B cell (primary cell): ENCODE measurements around the gene LMF2. TPM values are rescaled to one million over a fixed set of nuclear protein-coding genes. Genes with fewer than 3 reads are reported as not detected.
A peak's percentile ranks its signal among the peaks of the same experiment; 100 is the strongest.

Experiments used
- ATAC-seq: fragments of 200-7000 bp; cut with Tn5 transposase; one replicate; pipeline ENCODE4 v1.10.0; 2021; ENCODE audit warnings: low read depth, mild to moderate bottlenecking, moderate number of reproducible peaks, moderate library complexity
- CTCF ChIA-PET: fragments of 350-600 bp; sonication (Branson Sonifier 250); formaldehyde crosslinking; loops from one replicate; lab custom pipeline; 2021; ENCODE audit warnings: antibody characterized with exemption, inconsistent platforms; lab: Charles Lee
- POLR2A ChIA-PET: fragments of 350-600 bp; sonication (Branson Sonifier 250); formaldehyde crosslinking; loops from one replicate; lab custom pipeline; 2021; ENCODE audit warnings: antibody characterized with exemption; lab: Charles Lee
- DNase-seq: peaks from one replicate; pipeline ENCODE4 v3.0.0; 2013
- H2AFZ ChIP-seq: 2 replicates; pipeline ENCODE4 v1.6.1; 2012; ENCODE audit warnings: mild to moderate bottlenecking, low read depth, low read length; ENCODE audit not compliant: insufficient read depth, poor library complexity, severe bottlenecking
- H3K27ac ChIP-seq, 2 donors: 1 replicate in 1 of 2; 2 replicates in 1 of 2; pipeline ENCODE4 v1.5.1; 2012 to 2013; ENCODE audit warnings: low read length in 2 of 2, mild to moderate bottlenecking in 2 of 2, moderate library complexity in 1 of 2
- H3K27me3 ChIP-seq, 4 experiments: fragments of 200-600 bp in 1 of 4; sonication (generic) in 1 of 4; replicated peaks in 1 of 4; 1 replicate in 2 of 4; 2 replicates in 2 of 4; pipeline versions ENCODE4 v1.6.1 to v1.7.0; 2013 to 2016; ENCODE audit warnings: low read length in 3 of 4, mild to moderate bottlenecking in 2 of 4, mixed read lengths in 1 of 4, moderate library complexity in 1 of 4; ENCODE audit not compliant: insufficient read depth in 4 of 4, control insufficient read depth in 3 of 4; ENCODE audit errors: control extremely low read depth in 1 of 4
- H3K36me3 ChIP-seq, 2 experiments: replicated peaks in 1 of 2; 1 replicate in 1 of 2; 2 replicates in 1 of 2; pipeline versions ENCODE4 v1.6.1 to v1.7.1; 2013; ENCODE audit warnings: low read length in 1 of 2; ENCODE audit not compliant: insufficient read depth in 2 of 2, control insufficient read depth in 1 of 2; ENCODE audit errors: control extremely low read depth in 1 of 2, extremely low read depth in 1 of 2
- H3K4me1 ChIP-seq, 2 donors: fragments of 200-600 bp in 1 of 2; sonication (generic) in 1 of 2; 1 replicate in 1 of 2; 2 replicates in 1 of 2; pipeline versions ENCODE4 v1.5.1 to v1.6.1; 2013 to 2017; ENCODE audit warnings: low read length in 2 of 2; ENCODE audit not compliant: control insufficient read depth in 2 of 2, insufficient read depth in 2 of 2
- H3K4me2 ChIP-seq: replicated peaks from 2 replicates; pipeline ENCODE3; 2012; ENCODE audit warnings: mild to moderate bottlenecking, low read depth, low read length; ENCODE audit not compliant: poor library complexity, severe bottlenecking
- H3K4me3 ChIP-seq, 5 experiments: fragments of 200-600 bp in 1 of 5; sonication (generic) in 1 of 5; 1 replicate in 3 of 5; 2 replicates in 2 of 5; pipeline versions ENCODE4 v1.5.1 to v1.7.0; 2011 to 2016; ENCODE audit warnings: low read length in 4 of 5, mild to moderate bottlenecking in 4 of 5, low read depth in 2 of 5, control low read depth in 1 of 5, moderate library complexity in 1 of 5; ENCODE audit not compliant: insufficient read depth in 1 of 5; ENCODE audit errors: control extremely low read depth in 1 of 5, extremely low read depth in 1 of 5
- H3K79me2 ChIP-seq: fragments of 200-600 bp; sonication (generic); one replicate; pipeline ENCODE4 v1.6.0; 2016; ENCODE audit warnings: low read length; ENCODE audit not compliant: control insufficient read depth, insufficient read depth
- H3K9ac ChIP-seq: fragments of 200-600 bp; sonication (generic); 2 replicates; pipeline ENCODE4 v1.6.1; 2017; ENCODE audit warnings: mild to moderate bottlenecking, low read length, moderate library complexity
- H3K9me3 ChIP-seq, 3 donors: one replicate each; pipeline versions ENCODE4 v1.6.1 to v1.7.1; 2013; ENCODE audit warnings: low read length in 2 of 3; ENCODE audit not compliant: control insufficient read depth in 2 of 3, insufficient read depth in 1 of 3; ENCODE audit errors: control extremely low read depth in 1 of 3
- H4K20me1 ChIP-seq: 2 replicates; pipeline ENCODE4 v1.6.0; 2012; ENCODE audit warnings: mild to moderate bottlenecking, low read length; ENCODE audit not compliant: insufficient read depth, control insufficient read depth, poor library complexity, severe bottlenecking
- H3K27ac Mint-ChIP-seq: one replicate; pipeline ENCODE4 v1.8.0; 2021; ENCODE audit warnings: mixed read lengths
- H3K27me3 Mint-ChIP-seq: one replicate; pipeline ENCODE4 v1.8.0; 2021; ENCODE audit warnings: mixed read lengths
- H3K4me1 Mint-ChIP-seq: one replicate; pipeline ENCODE4 v1.8.0; 2021; ENCODE audit warnings: mixed read lengths
- H3K4me3 Mint-ChIP-seq: one replicate; pipeline ENCODE4 v1.8.0; 2021; ENCODE audit warnings: mixed read lengths
- H3K9me3 Mint-ChIP-seq: one replicate; pipeline ENCODE4 v1.8.0; 2022; ENCODE audit warnings: mixed read lengths; ENCODE audit not compliant: insufficient read depth
- EZH2 ChIP-seq: IDR thresholded peaks from 2 replicates; pipeline ENCODE4 v1.6.1; 2012; ENCODE audit warnings: borderline replicate concordance, low read depth, mild to moderate bottlenecking, moderate library complexity, low read length; ENCODE audit not compliant: insufficient read depth, poor library complexity, severe bottlenecking
- WGBS: methylation state at CpG from one replicate; pipeline ENCODE4 v1.1.5; 2013; ENCODE audit warnings: missing lambda C conversion rate; ENCODE audit not compliant: insufficient coverage; 5-methylcytosine and 5-hydroxymethylcytosine counted together
- intact Hi-C: fragments of 100-400 bp; cut with micrococcal nuclease; formaldehyde crosslinking; loops from one replicate; pipeline ENCODE4 v1.10.0; 2022
- polyA plus RNA-seq: library from polyadenylated mRNA; depleted of rRNA; stranded (reverse); fragments of >200 nt; gene quantifications from 2 replicates; pipeline ENCODE4 v1.2.3, GENCODE V29; 2012
- total RNA-seq, 2 donors: library from RNA; stranded (reverse); fragments of 120-200 nt in 1 of 2; gene quantifications; 1 replicate in 1 of 2; 2 replicates in 1 of 2; pipeline versions ENCODE4 v1.2.3 to v1.2.4, GENCODE V29; 2013 to 2022
- TF ChIP-seq, protein P1 (sequence below): fragments of 200-600 bp; IDR thresholded peaks from one replicate; pipeline ENCODE4 v1.8.0; 2022; ENCODE audit warnings: antibody characterized with exemption, mild to moderate bottlenecking

LMF2 gene
- total and polyA plus RNA-seq, 2 donors (not counting 1 experiment from before 2014, with no cell fraction given) = 128 to 316 TPM

DNA sequence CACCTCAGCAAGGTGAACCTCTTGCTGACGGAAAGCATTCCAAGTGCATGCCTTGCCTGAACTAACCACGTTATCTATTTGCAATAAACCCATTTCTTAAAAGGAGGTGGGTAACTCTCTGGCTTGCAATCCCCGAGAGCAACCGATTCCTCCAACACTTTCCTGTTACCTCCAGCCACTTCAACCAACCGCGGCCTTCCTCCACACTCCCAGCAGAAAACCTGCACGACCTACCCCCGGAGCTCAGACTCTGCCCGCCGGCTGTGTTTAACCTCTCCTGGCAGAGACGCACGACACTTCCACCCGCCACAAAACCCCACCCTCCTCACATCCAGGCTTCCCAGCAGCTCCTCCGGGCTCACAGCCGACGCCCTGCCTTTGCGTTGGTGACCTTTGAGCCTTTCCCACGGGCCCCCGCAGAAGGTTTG is 17.2 kb upstream of the LMF2 start:
- Histone ChIP-seq H3K4me2 (peak overlapping the region; percentile 98), H4K20me1 (peaks cover 27% of the 10 kb centered on the region), H3K9ac (peak overlapping the region; percentile 89), H3K27me3 (no peaks in the 10 kb centered on the region), H3K27ac (peak overlapping the region in 1 of 2 donors; percentile 83), H2AFZ (peak overlapping the region; percentile 78), H3K4me1 (peaks cover 16 to 48% of the 10 kb centered on the region in 2 donors), H3K36me3 (peaks cover 0 to 31% of the 10 kb centered on the region in 2 experiments), H3K4me3 (peak overlapping the region; percentile 4 to 82 (median 69)), H3K79me2 (peaks cover 45% of the 10 kb centered on the region), H3K9me3 (peaks cover 0 to 7% (median 0%) of the 10 kb centered on the region in 3 donors)
- H3K27ac Mint-ChIP-seq = peak overlapping the region; percentile 82
- intact Hi-C loops = loop anchor here (1.0 to 5.0 kb wide), 5 partner anchors 16 to 279 kb away; partner anchors contain the start of genes CHKB, NCAPH2 and TUBGCP6
- 9% methylated on average over 18 of the region's 19 CpGs for WGBS
- no peak for ATAC-seq
- ChIA-PET CTCF (interaction anchor here (1.0 to 3.3 kb wide), 13 partner anchors 11 to 183 kb away, joined by 3 to 71 read pairs (median 11); partner anchors contain the start of genes ADM2, LMF2, MIOX and NCAPH2), POLR2A (interaction anchor here (1.4 to 2.7 kb wide), 6 partner anchors 10 to 58 kb away, joined by 8 to 35 read pairs (median 14); partner anchors contain the start of genes CHKB, KLHDC7B, LMF2 and NCAPH2)
- peaks cover 34% of the 10 kb centered on the region for H3K4me1 Mint-ChIP-seq
- TF ChIP-seq EZH2 = no peak
- TF ChIP-seq, protein P1, sequence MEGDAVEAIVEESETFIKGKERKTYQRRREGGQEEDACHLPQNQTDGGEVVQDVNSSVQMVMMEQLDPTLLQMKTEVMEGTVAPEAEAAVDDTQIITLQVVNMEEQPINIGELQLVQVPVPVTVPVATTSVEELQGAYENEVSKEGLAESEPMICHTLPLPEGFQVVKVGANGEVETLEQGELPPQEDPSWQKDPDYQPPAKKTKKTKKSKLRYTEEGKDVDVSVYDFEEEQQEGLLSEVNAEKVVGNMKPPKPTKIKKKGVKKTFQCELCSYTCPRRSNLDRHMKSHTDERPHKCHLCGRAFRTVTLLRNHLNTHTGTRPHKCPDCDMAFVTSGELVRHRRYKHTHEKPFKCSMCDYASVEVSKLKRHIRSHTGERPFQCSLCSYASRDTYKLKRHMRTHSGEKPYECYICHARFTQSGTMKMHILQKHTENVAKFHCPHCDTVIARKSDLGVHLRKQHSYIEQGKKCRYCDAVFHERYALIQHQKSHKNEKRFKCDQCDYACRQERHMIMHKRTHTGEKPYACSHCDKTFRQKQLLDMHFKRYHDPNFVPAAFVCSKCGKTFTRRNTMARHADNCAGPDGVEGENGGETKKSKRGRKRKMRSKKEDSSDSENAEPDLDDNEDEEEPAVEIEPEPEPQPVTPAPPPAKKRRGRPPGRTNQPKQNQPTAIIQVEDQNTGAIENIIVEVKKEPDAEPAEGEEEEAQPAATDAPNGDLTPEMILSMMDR = no peak
- peak overlapping the region; percentile 90 for H3K4me3 Mint-ChIP-seq
- H3K9me3 Mint-ChIP-seq = no peaks in the 10 kb centered on the region
- H3K27me3 Mint-ChIP-seq = no peaks in the 10 kb centered on the region
- peak; percentile 40 for DNase-seq
